DND-41 (cell line): ENCODE results near the gene BACE1-AS.

Experiments used
- ATAC-seq: fragments of 200-7000 bp; cut with Tn5 transposase; 3 replicates; pipeline ENCODE4 v1.9.1; 2021; ENCODE audit warnings: low read depth; ENCODE audit not compliant: insufficient read depth
- DNase-seq: peaks from one replicate; pipeline ENCODE4 v3.0.0-alpha.2; 2020
- H2AFZ ChIP-seq: 2 replicates; pipeline ENCODE4 v1.6.0; 2012; ENCODE audit warnings: low read depth, low read length
- H3K27ac ChIP-seq: 2 replicates; pipeline ENCODE4 v1.5.1; 2012; ENCODE audit warnings: low read length, inconsistent platforms
- H3K27me3 ChIP-seq: fragments of 200-600 bp; sonication (generic); 2 replicates; pipeline ENCODE4 v1.6.0; 2012; ENCODE audit warnings: low read length, mild to moderate bottlenecking, inconsistent platforms; ENCODE audit not compliant: insufficient read depth, poor library complexity
- H3K36me3 ChIP-seq: 2 replicates; pipeline ENCODE4 v1.5.1; 2012; ENCODE audit warnings: low read length, inconsistent platforms; ENCODE audit not compliant: insufficient read depth
- H3K4me1 ChIP-seq: 2 replicates; pipeline ENCODE4 v1.5.1; 2012; ENCODE audit warnings: mild to moderate bottlenecking, low read length; ENCODE audit not compliant: insufficient read depth
- H3K4me2 ChIP-seq: 2 replicates; pipeline ENCODE4 v1.6.0; 2012; ENCODE audit warnings: mild to moderate bottlenecking, moderate library complexity, low read length, inconsistent platforms; ENCODE audit not compliant: insufficient read depth
- H3K4me3 ChIP-seq, 2 experiments: fragments of 200-600 bp in 1 of 2; shearing (Covaris generic) in 1 of 2; 2 replicates each; pipeline ENCODE4 v1.5.1; 2012 to 2016; ENCODE audit warnings: inconsistent platforms in 2 of 2, low read length in 2 of 2, mild to moderate bottlenecking in 2 of 2, low read depth in 1 of 2, moderate library complexity in 1 of 2
- H3K79me2 ChIP-seq: 2 replicates; pipeline ENCODE4 v1.6.0; 2012; ENCODE audit warnings: low read length, inconsistent platforms; ENCODE audit not compliant: insufficient read depth
- H3K9ac ChIP-seq: 2 replicates; pipeline ENCODE4 v1.6.0; 2012; ENCODE audit warnings: low read depth, mild to moderate bottlenecking, inconsistent platforms, low read length, moderate library complexity
- H3K9me3 ChIP-seq: 2 replicates; pipeline ENCODE4 v1.5.1; 2012; ENCODE audit warnings: low read length, moderate library complexity, mild to moderate bottlenecking, inconsistent platforms; ENCODE audit not compliant: insufficient read depth, severe bottlenecking
- H4K20me1 ChIP-seq: 2 replicates; pipeline ENCODE4 v1.6.0; 2012; ENCODE audit warnings: low read length; ENCODE audit not compliant: insufficient read depth
- EZH2 ChIP-seq: IDR thresholded peaks from 3 replicates; pipeline ENCODE4 v1.6.1; 2012; ENCODE audit warnings: borderline replicate concordance, low read depth, mild to moderate bottlenecking, moderate library complexity, low read length, inconsistent platforms; ENCODE audit not compliant: severe bottlenecking
- TF ChIP-seq, protein P1 (sequence below): IDR thresholded peaks from 2 replicates; pipeline ENCODE4 v1.5.1; 2012; ENCODE audit warnings: borderline replicate concordance, low read length, moderate library complexity, mild to moderate bottlenecking; ENCODE audit not compliant: poor library complexity, severe bottlenecking; ENCODE audit errors: extremely low read depth

BACE1-AS gene

DNA sequence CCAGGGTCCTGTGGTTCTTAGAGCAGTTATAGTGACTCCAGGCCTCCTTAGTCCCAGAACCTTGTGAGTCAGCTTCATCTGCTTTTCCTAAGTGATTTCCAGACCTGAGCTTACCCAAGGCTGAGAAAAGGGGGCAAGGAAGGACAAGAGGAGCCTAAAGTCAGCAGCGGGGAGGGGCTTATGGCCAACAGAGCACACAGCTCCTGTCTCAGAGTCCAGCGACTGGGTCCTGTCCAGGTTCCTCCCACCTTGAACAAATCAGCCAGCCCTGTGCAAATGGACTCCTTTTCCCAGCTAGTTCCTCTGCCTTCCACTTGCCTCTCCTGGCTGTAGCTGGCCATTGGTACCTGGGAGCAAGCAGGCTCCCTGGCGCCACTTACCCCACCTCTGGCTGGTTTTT, 14.0 kb downstream of the BACE1-AS start:
- H3K9ac ChIP-seq, result no peak overlapping the region
- DNase-seq (no peak), ATAC-seq (no peak)
- H3K27ac ChIP-seq, result no peak overlapping the region
- no peaks in the 10 kb centered on the region; the same call in 1 of the 2 replicates for H4K20me1 ChIP-seq
- no peak overlapping the region for H3K4me2 ChIP-seq
- H3K36me3 ChIP-seq, result no peaks in the 10 kb centered on the region
- TF ChIP-seq EZH2, result no peak
- TF ChIP-seq, protein P1, sequence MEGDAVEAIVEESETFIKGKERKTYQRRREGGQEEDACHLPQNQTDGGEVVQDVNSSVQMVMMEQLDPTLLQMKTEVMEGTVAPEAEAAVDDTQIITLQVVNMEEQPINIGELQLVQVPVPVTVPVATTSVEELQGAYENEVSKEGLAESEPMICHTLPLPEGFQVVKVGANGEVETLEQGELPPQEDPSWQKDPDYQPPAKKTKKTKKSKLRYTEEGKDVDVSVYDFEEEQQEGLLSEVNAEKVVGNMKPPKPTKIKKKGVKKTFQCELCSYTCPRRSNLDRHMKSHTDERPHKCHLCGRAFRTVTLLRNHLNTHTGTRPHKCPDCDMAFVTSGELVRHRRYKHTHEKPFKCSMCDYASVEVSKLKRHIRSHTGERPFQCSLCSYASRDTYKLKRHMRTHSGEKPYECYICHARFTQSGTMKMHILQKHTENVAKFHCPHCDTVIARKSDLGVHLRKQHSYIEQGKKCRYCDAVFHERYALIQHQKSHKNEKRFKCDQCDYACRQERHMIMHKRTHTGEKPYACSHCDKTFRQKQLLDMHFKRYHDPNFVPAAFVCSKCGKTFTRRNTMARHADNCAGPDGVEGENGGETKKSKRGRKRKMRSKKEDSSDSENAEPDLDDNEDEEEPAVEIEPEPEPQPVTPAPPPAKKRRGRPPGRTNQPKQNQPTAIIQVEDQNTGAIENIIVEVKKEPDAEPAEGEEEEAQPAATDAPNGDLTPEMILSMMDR, result no peak
- no peaks in the 10 kb centered on the region for H3K79me2 ChIP-seq
- H3K4me1 ChIP-seq, result no peaks in the 10 kb centered on the region
- no peak overlapping the region for H2AFZ ChIP-seq
- H3K9me3 ChIP-seq, result no peaks in the 10 kb centered on the region
- H3K27me3 ChIP-seq, result peaks cover 7% of the 10 kb centered on the region
- H3K4me3 ChIP-seq, result no peak overlapping the region

DNA sequence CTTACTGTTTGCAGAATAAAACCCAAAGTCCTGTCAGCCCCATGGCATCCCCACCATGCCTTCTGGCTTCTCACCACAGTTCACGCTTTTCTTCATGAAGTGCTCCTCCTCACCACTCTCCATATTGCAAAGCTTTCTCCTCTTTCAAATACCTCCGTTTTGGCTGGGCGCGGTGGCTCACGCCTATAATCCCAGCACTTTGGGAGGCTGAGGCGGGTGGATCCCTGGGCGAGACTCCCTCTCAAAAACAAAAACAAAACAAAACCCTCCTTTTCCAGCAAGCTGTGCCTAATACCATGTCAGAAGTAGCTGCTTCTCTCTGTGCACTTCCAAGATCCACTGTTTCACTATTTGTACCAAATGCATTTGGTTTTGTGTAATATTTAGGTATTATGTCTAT, 18.2 kb downstream of the BACE1-AS start:
- no peak overlapping the region for H2AFZ ChIP-seq
- H3K79me2 ChIP-seq, result no peaks in the 10 kb centered on the region
- H3K4me2 ChIP-seq, result no peak overlapping the region
- no peaks in the 10 kb centered on the region for H3K9me3 ChIP-seq
- peaks cover 31% of the 10 kb centered on the region for H3K27me3 ChIP-seq
- no peaks in the 10 kb centered on the region for H3K4me1 ChIP-seq
- no peak overlapping the region for H3K9ac ChIP-seq
- TF ChIP-seq, protein P1, result no peak
- no peak for TF ChIP-seq EZH2
- no peak for ATAC-seq
- H4K20me1 ChIP-seq, result no peaks in the 10 kb centered on the region
- H3K4me3 ChIP-seq, result no peak overlapping the region
- no peaks in the 10 kb centered on the region for H3K36me3 ChIP-seq
- no peak for DNase-seq
- H3K27ac ChIP-seq, result no peak overlapping the region

DNA sequence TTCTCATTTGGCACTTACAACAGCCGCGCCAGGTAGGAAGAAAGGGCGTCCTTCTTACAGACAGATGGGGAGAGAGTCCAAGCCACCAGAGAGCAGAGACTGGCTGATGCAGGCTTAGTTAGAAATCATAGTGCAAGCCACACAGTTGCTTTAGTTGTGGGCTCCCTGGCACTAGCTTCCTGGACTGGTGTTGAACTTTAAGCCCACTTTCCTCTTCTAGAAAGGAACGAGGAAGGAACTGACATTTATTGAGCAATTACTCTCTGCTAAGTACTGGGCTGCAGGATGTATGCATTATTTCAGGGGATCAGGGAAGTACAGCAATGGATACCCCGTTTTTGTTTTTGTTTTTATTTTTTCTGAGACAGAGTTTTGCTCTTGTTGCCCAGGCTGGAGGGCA, 21.9 kb downstream of the BACE1-AS start:
- peaks cover 4% of the 10 kb centered on the region; the same call in 1 of the 2 replicates for H4K20me1 ChIP-seq
- no peak overlapping the region for H2AFZ ChIP-seq
- ATAC-seq (no peak), DNase-seq (no peak)
- H3K36me3 ChIP-seq, result no peaks in the 10 kb centered on the region
- H3K9me3 ChIP-seq, result no peaks in the 10 kb centered on the region
- H3K4me1 ChIP-seq, result peaks cover 10% of the 10 kb centered on the region
- TF ChIP-seq, protein P1, result no peak
- TF ChIP-seq EZH2, result no peak
- H3K27me3 ChIP-seq, result peaks cover 65% of the 10 kb centered on the region
- no peak overlapping the region for H3K4me2 ChIP-seq
- H3K9ac ChIP-seq, result no peak overlapping the region
- no peak overlapping the region for H3K27ac ChIP-seq
- H3K4me3 ChIP-seq, result no peak overlapping the region
- H3K79me2 ChIP-seq, result no peaks in the 10 kb centered on the region

DNA sequence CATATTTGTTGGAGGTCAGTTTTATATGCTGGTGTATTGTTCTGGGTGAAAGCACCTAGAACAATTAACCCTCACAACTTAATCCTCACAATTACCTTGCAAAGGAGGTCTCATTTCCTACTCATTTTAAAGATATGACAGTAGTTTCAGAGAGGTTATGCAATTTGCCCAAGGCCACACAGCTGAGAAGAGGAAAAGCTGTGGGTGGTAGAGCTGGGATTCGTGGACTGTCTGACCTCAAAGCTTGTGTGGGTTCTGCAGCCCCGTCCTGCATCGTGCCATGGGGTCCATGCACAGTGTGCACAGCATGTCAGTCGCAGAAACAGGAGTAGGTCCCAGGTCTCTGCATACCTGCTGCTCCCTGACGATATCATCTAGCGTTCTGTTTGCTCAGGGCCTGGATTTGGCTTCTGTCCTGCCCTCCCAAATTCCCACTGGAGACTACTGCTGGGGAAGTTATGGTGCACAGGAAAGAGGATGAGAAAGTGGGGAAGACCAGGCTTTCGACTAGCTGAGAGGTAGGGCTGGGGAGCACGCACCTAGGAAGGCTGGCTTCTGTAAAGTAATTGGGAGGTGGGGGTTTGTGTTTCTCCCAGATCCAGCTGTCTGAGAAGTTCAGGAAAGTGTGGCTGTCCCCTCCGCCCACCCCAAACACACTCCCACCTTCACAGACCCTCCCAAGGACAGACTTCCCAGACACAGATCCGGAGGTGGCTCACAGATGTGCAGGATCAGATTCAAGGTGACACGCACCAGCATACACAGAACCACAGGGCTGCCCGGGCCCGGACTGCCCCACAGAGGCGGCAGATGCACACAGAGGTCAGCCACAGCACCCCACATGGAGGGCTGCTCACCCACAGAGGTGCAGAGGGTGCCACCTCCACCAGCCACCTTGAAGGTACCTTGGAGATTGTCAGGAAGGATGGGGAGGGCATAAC, 23.0 kb downstream of the BACE1-AS start:
- Histone ChIP-seq H3K4me3 (no peak overlapping the region), H3K4me1 (peaks cover 10% of the 10 kb centered on the region), H3K4me2 (no peak overlapping the region), H3K36me3 (no peaks in the 10 kb centered on the region), H4K20me1 (peaks cover 4% of the 10 kb centered on the region; the same call in 1 of the 2 replicates), H3K27ac (no peak overlapping the region), H3K9ac (no peak overlapping the region), H2AFZ (no peak overlapping the region), H3K79me2 (no peaks in the 10 kb centered on the region), H3K27me3 (peaks cover 64% of the 10 kb centered on the region), H3K9me3 (no peaks in the 10 kb centered on the region)
- TF ChIP-seq EZH2, result no peak
- TF ChIP-seq, protein P1, result no peak
- no peak for ATAC-seq
- no peak for DNase-seq
